ENCODE measurements around the gene BTG4. TPM values are rescaled to one million over a fixed set of nuclear protein-coding genes. Genes with fewer than 3 reads are reported as not detected.

BTG4 gene
- total RNA-seq, 1 experiment from 2014 or later = 0.17 TPM

- no peak for DNase-seq (ENCODE audit: low read depth)
These were observed 25.2 kb upstream of the BTG4 start for GRCh38 chr11:111537336-111537860.

GRCh38 chr11:111535281-111535680 lies 23.1 kb upstream of the BTG4 start:
- no peak for DNase-seq (ENCODE audit: low read depth)

GRCh38 chr11:111532365-111532709 lies 20.2 kb upstream of the BTG4 start:
- DNase-seq (ENCODE audit: low read depth) = no peak

GRCh38 chr11:111531687-111532364 lies 19.6 kb upstream of the BTG4 start:
- peak; percentile 92 for DNase-seq (ENCODE audit: low read depth)

GRCh38 chr11:111531136-111531535 lies 18.9 kb upstream of the BTG4 start:
- DNase-seq (ENCODE audit: low read depth) = peak; percentile 53

- DNase-seq (ENCODE audit: low read depth) = no peak
These were observed 17.9 kb upstream of the BTG4 start for GRCh38 chr11:111530091-111530490.

- DNase-seq (ENCODE audit: low read depth) = no peak
These were observed 16.4 kb upstream of the BTG4 start for GRCh38 chr11:111528557-111528956.

GRCh38 chr11:111527279-111527678 lies 15.1 kb upstream of the BTG4 start:
- no peak for DNase-seq (ENCODE audit: low read depth)

GRCh38 chr11:111526501-111526900 lies 14.3 kb upstream of the BTG4 start:
- DNase-seq (ENCODE audit: low read depth) = peak; percentile 71

- no peak for DNase-seq (ENCODE audit: low read depth)
These were observed 13.3 kb upstream of the BTG4 start for GRCh38 chr11:111525456-111525855.

- no peak for DNase-seq (ENCODE audit: low read depth)
These were observed 11.9 kb upstream of the BTG4 start for GRCh38 chr11:111524056-111524455.

- DNase-seq (ENCODE audit: low read depth) = no peak
These were observed 11.2 kb upstream of the BTG4 start for GRCh38 chr11:111523343-111523742.

GRCh38 chr11:111522426-111522825 lies 10.2 kb upstream of the BTG4 start:
- no peak for DNase-seq (ENCODE audit: low read depth)

- DNase-seq (ENCODE audit: low read depth) = peak; percentile 47
These were observed 8.9 kb upstream of the BTG4 start for GRCh38 chr11:111521135-111521534.

- DNase-seq (ENCODE audit: low read depth) = peak; percentile 70
These were observed 8.4 kb upstream of the BTG4 start for GRCh38 chr11:111520560-111520959.

- DNase-seq (ENCODE audit: low read depth) = no peak
These were observed 6.5 kb upstream of the BTG4 start for GRCh38 chr11:111518668-111519067.

- no peak for DNase-seq (ENCODE audit: low read depth)
These were observed 3.4 kb upstream of the BTG4 start for GRCh38 chr11:111515591-111515990.

- DNase-seq (ENCODE audit: low read depth) = no peak
These were observed 2.2 kb upstream of the BTG4 start, which contains the start of gene HOATZ for GRCh38 chr11:111514216-111515031. TSS of gene HOATZ (plus strand) at chr11:111514778. CDS start at chr11:111514785, 7 bp downstream.

GRCh38 chr11:111513240-111513605 lies 1.0 kb upstream of the BTG4 start:
- DNase-seq (ENCODE audit: low read depth) = no peak

GRCh38 chr11:111510311-111510710 lies 1.9 kb downstream of the BTG4 start:
- peak; percentile 41 for DNase-seq (ENCODE audit: low read depth)

- no peak for DNase-seq (ENCODE audit: low read depth)
These were observed 9.6 kb downstream of the BTG4 start for GRCh38 chr11:111502611-111503010.

- no peak for DNase-seq (ENCODE audit: low read depth)
These were observed 11.7 kb downstream of the BTG4 start for GRCh38 chr11:111500481-111500880.

- no peak for DNase-seq (ENCODE audit: low read depth)
These were observed 12.7 kb downstream of the BTG4 start for GRCh38 chr11:111499483-111499882.

Measured in LHCN-M2 (cell line).